H1 (cell line): ENCODE data around the gene ATOH7.

ENCODE experiments used
- BRCA1 ChIP-seq: IDR thresholded peaks from 2 replicates; pipeline ENCODE4 v1.6.1; 2012; ENCODE audit warnings: low read depth, low read length, improper control_type of control experiment
- CEBPB ChIP-seq: IDR thresholded peaks from 2 replicates; pipeline ENCODE4 v1.6.1; 2012; ENCODE audit warnings: low read depth, low read length
- CTCF ChIP-seq, 3 experiments: IDR thresholded peaks; 1 replicate in 2 of 3; 2 replicates in 1 of 3; pipeline versions ENCODE4 v1.5.1 to v1.6.1; 2011; ENCODE audit warnings: low read length in 3 of 3, mild to moderate bottlenecking in 3 of 3, inconsistent platforms in 2 of 3, low read depth in 1 of 3, moderate library complexity in 1 of 3; ENCODE audit not compliant: insufficient read depth in 1 of 3; ENCODE audit errors: control extremely low read depth in 1 of 3
- EZH2 ChIP-seq: fragments of 200-600 bp; sonication (generic); IDR thresholded peaks from 2 replicates; pipeline ENCODE4 v1.7.1; 2012; ENCODE audit warnings: low read depth, mild to moderate bottlenecking, moderate library complexity, low read length, inconsistent platforms; ENCODE audit not compliant: severe bottlenecking
- GTF2F1 ChIP-seq: IDR thresholded peaks from 2 replicates; pipeline ENCODE4 v1.6.1; 2012; ENCODE audit warnings: low read depth, low read length, improper control_type of control experiment, borderline replicate concordance
- HDAC2 ChIP-seq, 2 experiments: fragments of 300-600 bp in 1 of 2; sonication (generic) in 1 of 2; IDR thresholded peaks; 2 replicates each; pipeline ENCODE4 v1.6.1; 2011 to 2012; ENCODE audit warnings: low read depth in 2 of 2, low read length in 2 of 2, mild to moderate bottlenecking in 2 of 2, moderate library complexity in 2 of 2, borderline replicate concordance in 1 of 2, inconsistent platforms in 1 of 2
- POLR2AphosphoS5 ChIP-seq: IDR thresholded peaks from 2 replicates; pipeline ENCODE4 v1.6.1; 2011; ENCODE audit warnings: low read depth, low read length
- RNF2 ChIP-seq: fragments of 200-900, 300-1000 bp; sonication (generic); IDR thresholded peaks from 2 replicates; pipeline ENCODE4 v1.7.1; 2016; ENCODE audit warnings: borderline replicate concordance, low read depth, mild to moderate bottlenecking, antibody characterized with exemption, low read length; ENCODE audit not compliant: poor library complexity, severe bottlenecking; ENCODE audit errors: missing control alignments
- SIRT6 ChIP-seq: IDR thresholded peaks from one replicate; pipeline ENCODE4 v1.7.1; 2012; ENCODE audit warnings: low read length, inconsistent platforms
- TAF1 ChIP-seq: IDR thresholded peaks from 2 replicates; pipeline ENCODE4 v1.6.1; 2011; ENCODE audit warnings: mild to moderate bottlenecking, low read depth, low read length

- no peak for TF ChIP-seq HDAC2 (IDR thresholded peaks at IDR 0.05; ENCODE audit: borderline replicate concordance in 1 of 2, low read depth in 2 of 2, low read length in 2 of 2)
- TF ChIP-seq GTF2F1, result no peak
- TF ChIP-seq EZH2, result no peak
- no peak for TF ChIP-seq CTCF (IDR thresholded peaks at IDR 0.05; ENCODE audit: control extremely low read depth in 1 of 3, insufficient read depth in 1 of 3, low read depth in 1 of 3, low read length in 3 of 3)
- TF ChIP-seq TAF1, result no peak
- no peak for TF ChIP-seq RNF2
- no peak for TF ChIP-seq SIRT6
- no peak for TF ChIP-seq CEBPB
- TF ChIP-seq BRCA1, result no peak
- no peak for TF ChIP-seq POLR2AphosphoS5
Observed at GRCh38 chr10:68233046-68233445, 1.1 kb upstream of the ATOH7 start.
